GM19351 (cell line): ENCODE measurements around the gene RAD51B.

Experiments
- ATAC-seq: cut with Tn5 transposase; IDR thresholded peaks from one replicate; pipeline ENCODE4 v1.9.1; 2021; ENCODE audit warnings: mild to moderate bottlenecking, moderate library complexity; ENCODE audit not compliant: unreplicated experiment

The RAD51B gene

DNA sequence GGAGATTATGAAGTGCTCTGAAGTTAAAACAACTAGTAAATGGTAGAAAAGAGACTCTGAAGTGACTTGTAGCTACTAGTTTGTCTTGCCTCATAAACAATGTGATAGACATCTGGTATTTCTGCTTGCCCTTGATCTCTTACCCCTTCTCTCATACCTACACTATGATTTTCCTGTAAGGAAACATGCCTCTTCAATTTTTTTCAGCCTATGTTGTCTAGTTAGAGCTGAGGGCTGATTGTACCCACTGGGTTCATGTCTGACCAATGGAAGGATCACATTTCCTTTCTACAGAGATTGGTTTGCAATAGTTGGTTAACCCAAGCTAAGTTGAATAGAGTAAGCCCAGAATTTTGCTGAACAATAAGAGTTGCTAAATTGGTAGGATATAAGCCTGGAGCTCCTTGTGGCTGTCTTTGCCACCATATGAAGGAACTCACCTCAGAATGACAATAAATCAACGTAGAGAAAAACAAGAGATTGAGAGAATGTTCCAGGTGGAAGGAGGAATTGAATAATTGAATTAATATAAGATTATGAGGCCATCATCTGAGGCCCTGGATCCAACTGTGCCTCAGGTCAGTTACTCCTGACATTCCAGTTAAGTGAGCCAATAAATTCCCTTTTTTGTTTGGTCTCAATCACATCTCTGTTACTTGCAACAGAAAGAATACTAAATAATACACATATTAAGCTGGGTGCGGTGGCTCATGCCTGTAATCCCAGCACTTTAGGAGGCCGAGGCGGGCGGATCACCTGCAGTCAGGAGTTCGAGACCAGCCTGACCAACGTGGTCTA lies 626.9 kb downstream of the RAD51B start:
- ATAC-seq: no peak

DNA sequence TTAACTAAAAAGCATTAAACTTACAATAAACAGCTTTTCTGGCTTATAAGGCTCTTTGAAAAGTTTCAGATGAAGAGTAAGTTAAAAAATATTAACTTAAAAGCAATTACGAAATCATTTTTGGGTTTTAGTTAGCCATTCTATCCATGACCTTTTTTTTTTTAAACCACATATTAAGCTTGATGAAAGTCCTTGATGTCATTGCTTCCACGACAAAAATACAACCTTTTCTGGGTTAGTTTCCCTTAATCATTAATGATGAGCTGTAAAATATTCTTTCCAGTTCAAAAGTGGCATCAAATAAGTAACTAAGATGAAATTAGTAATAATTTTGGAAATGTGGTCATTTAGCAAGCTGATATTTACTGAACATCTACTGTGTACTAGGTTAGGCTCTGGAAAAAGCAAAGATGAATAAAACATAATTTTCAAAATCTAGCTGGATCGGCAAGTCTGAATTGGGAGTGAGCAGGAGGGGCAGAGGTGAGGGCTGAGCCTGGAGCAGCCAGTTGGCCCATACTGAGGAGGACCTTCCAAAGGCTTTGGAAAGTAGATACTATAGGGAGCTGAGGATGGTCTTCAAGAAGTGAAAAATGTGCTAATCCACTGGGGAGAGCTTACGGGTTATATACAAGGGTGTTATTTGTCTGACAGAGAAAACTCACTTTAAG lies 628.1 kb downstream of the RAD51B start:
- no peak for ATAC-seq

DNA sequence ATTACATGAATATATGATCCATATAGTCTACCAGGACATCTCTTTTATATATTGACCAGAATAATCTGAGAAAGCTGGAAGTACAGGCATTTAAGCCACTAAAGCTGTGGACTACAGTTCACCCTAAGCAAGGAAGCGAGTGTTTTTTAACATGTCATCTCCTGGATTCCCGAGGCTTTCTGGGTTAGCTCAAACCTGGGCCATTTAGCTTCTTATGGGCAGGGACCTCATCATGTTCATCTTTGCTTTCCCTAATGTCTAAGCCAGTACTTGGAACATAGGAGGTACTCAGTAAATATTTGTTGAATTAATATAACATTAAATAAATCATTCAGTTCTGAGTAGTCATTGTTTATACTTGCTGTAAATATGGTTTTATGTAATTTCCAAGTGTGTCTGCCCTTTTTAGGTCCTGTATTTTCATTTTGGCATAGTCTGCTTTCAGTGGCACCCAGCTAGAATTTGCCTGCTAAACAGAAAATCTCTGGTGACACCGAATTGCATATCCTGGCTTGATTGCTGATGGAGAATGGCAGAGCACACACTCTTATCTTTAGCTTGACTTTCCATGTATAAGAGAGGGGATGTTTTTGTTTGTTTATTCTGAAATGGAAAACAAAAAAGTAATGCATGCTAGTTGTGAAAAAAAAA lies 628.8 kb downstream of the RAD51B start:
- no peak for ATAC-seq

DNA sequence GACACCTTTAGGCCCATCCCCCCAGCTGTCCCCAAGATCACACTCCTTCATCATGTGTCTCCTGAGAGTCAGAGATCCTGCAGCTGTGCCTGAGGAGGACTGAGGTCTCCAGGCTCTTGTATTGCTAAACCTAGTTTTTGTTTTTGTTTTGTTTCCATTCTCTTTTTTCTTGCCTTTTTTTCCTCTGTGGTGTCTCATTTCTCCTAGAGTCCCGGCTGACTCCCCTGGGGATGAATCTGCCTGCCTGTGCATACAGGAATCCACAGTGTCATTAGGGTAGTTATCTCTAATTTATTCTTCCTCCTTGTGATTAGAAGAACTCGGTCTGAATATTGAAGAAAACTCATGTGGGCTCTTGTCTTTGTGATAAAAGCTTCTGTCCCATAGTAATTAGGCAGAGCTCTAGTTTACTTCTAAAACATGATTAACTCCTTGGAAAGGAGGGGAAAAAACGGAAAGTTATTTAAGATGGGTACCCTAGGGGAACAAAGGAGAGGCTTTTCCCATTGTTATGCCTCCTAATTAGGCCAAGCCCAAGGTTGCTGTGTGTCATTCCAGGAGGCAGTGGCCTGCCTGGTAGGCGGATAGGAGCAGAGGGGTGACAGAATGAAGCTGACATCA lies 630.1 kb downstream of the RAD51B start:
- ATAC-seq: no peak

DNA sequence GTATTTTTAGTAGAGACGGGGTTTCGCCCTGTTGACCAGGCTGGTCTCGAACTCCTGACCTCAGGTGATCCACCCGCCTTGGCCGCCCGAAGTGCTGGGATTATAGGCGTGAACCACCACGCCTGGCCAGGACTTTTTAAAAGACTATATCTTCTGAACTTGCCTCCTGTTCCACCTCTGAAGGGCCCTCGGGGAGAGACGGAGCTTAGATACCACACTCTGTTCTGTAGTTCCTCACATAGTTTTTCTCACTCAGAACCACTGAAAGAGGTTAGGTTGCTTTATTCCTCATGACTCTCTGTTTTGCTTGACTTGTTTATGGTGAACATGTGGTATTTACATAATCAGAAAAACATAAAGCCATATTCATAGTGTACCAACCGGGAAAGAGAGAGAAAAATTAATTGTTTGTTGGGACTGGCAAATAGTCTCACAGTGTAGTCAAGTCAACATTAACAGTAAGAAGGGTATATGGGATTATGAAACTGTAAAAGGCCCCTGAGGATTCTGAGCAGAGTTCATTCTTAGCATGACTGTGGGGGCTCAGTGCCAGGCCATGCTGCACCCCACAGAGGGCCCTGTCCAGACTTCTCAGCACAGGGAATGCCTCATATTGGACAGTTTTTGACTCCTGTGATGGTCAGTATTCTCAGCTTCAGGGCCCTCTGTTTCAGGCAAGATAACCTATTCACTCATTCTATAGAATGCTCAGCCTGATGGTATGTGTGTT lies 631.0 kb downstream of the RAD51B start:
- ATAC-seq: no peak

DNA sequence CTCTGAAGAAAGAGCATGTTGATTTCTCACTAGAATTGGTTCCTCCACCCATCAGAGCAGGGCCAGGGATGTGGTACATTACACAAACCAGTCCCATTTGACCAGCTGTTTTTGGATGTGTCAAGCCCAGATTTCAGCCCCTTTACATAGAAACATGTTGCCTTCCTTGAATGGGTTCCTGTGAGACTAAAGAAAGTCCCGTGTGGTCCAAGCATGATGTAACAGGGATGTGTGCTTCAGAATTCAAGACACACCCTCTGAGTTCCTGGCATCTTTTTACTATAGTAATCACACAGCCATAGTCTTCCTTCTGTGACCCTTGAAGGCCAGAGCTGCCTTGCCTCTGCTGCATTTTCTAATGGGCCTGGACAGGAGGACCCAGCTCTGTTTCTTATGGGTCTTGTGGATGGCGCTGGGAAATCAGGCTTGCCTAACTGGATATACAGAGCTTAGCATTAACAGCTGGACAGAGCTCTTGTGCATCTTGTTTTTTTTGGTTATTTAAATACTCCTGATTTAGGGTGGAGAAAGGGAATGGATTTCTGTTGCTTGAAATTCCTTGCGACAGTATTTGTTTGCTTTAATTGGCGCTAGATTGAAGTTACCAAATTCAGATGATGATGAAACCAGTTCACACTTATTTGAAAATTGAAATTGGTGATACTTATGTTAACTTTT lies 632.3 kb downstream of the RAD51B start:
- ATAC-seq: no peak

DNA sequence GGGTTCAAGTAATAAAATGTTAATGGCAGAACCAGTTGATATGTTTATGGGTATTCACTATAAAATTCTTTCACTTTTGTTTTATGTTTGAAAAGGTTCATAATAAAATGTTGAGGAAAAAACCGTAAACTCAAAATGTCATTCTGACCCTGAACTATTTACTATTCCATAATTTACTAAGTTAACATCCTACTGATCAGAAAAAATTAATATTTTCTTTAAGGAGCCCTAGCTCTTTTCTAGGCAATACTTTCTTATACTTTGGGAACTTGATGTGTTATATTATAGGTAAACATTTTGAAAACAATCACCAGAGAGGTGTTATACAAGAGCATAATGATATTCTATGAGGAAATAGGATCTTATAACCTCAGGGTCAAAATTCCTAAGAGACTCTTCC lies 638.7 kb downstream of the RAD51B start:
- no peak for ATAC-seq

DNA sequence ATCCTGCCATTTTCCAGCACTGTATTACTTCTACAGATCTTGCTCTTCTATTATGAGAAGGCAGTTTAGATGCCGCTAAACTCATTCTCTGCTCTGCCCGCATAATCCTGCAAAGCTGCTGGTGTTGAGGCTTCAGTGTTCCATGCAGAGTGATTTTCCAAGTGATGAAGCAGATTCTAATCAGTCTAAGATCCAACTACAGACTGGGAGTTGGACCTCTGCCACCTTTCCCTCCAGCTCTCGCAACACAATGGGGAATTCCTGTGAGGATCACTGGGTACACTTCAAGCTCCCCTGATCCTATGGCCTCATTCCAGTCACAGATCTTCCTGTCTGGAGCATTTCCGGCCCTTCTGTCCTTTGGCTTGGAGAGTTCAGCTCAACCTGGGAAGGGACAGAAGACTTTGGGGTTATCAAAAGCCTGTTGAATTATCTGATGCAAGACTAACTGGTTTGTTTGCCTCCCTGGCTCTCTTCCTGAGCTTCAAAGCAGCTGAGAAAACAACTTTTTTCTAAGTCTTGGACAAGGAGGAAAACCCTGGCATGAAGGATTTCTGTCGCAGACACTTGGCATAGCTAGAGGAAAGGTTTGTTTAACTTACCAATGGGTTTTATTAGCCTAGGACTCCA lies 639.4 kb downstream of the RAD51B start:
- no peak for ATAC-seq

DNA sequence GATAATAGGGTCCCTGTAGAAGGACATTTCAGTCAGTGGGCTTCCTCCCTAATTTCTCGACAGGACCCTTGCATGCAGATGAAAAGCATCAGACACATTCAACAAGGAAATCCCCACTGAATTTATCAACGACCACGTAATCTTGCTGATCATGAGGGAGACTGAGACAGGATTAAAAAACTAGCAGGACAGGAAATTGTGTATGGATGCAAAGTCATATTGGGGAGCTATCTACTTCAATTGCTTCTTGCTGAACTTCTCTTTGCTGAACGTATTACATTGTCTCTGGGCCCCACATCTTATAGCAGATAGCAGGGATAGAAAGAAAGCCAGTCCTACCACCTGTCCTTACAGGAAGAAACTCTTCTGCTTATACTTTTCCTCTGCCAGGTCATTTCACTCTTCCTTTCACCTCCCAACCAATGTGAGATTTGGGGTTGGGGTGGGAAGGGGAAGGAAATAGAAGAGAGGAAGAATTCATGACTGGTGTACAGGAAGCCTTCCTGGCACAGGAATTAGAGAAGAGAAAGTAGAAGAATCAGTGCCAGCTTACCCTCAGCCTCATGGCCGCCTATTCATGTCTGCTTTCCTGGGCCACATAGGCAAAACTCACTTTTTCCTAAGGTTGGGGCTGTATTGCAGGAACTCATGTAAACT lies 640.0 kb downstream of the RAD51B start:
- no peak for ATAC-seq

DNA sequence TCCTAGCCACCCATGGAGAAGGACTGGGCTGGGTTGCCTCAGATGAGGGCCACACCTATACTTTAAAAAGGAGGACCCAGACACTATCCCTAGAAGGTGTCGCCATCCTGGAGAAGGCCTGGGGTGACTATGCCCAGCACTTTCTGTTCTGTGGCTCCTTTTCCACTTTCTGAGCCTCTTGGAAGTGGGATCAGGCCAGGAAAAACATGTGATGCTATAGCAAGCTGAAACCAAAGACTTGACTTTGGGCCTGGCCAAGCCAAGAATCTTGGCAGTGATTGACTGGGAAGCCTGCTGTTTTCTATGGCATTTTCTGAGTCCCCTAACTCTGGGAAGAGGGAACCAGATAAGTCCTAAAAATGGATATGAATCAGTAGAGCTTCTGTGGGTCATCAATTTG lies 641.0 kb downstream of the RAD51B start:
- ATAC-seq: no peak

DNA sequence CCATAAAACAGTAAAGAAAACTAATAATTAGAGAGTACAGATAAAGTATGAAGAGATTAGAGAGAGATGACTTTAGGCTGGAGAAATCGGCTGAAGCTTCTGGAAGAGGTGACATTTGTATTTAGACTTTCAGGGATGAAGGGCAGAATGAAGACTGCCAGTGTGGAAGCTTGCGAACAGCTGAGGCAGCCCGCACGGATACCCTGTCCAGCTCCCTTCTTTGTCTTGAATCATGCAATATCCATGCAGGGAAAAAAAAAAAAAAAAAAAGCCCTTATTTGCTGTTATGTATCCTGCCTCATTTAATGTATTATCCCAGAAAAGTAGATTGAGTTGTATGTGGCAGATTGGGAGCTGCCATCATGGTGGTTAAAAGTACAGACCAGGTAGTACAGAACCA lies 641.5 kb downstream of the RAD51B start:
- ATAC-seq: no peak

DNA sequence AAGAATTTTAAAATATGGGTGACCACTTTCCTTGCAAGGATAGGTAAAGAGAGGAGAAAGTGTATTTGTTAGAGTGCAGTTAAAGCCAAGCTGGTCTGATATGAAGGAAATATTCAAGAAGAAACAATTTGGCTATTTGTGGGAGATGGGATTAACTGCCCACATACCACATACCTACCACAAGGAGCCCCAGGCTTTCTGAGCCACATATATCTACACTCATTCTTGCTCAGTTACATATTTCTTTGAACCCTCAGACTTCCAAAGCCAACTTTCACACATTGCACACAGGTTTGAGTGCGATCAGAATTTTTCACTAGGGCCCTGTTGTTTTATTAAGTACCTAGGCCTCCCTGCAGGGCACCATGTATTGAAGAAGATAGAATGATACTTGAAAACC lies 643.1 kb downstream of the RAD51B start:
- ATAC-seq: no peak

DNA sequence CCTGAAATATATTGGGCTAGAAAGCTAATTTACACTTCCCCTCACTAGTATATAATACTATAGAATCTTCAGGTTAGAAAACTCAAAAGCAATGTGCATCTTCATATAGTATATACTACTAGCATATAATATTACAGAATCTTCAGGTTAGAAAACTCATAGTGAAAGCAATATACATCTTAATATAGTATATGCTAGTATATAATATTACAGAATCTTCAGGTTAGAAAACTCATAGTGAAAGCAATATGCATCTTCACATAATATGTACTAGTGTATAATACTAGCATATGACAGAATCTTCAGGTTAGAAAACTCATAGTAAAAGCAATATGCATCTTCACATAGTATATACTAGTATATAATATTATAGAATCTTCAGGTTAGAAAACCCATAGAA lies 643.7 kb downstream of the RAD51B start:
- no peak for ATAC-seq

DNA sequence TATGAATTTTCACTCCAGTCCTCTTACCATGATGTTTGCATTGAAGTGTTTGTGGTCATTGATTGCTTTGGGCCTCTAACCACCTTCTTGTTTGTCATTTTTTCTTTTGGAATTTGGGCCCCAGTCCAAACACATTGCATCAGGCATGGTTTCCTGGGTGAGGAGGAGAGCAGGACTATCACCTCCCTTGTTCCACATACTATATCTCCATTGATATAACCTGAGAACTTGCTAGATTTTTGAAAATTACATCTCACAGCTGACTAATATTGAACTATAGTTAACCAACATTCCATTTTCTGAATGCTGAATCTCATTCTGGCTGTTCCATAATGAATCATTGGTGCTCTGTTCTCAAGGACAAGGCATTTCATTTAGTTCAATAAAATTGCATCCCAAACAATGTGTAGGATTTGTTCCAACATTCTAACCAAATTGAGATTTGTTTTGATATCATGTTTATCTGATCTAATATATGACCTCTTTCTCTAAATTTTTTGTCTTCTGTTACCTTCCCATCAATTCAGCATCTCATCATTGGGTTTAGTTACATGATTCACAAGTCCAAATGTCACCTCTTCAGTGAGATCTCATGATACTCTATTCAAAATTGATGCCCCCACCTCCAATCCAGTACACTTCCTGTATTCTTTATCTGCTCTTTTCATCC lies 644.3 kb downstream of the RAD51B start:
- no peak for ATAC-seq

DNA sequence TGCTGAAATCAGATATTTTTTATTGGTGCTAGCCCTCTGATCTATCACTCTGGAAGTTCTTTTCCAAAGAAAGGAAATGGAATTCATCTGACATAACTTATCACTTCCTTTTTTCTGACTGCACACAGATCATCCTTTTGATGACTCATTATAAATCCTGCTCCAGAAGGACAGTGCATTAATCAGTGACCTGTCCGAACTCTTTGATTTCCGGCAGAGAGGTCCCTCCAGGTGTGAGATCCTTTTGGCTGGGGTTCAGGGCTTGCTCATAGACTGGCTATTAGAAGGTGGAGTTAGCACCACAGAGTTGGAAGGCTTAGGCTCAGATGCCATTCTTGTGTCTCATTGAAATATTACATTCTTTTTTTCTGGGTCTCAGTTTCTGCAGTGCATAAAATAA lies 645.1 kb downstream of the RAD51B start:
- no peak for ATAC-seq

DNA sequence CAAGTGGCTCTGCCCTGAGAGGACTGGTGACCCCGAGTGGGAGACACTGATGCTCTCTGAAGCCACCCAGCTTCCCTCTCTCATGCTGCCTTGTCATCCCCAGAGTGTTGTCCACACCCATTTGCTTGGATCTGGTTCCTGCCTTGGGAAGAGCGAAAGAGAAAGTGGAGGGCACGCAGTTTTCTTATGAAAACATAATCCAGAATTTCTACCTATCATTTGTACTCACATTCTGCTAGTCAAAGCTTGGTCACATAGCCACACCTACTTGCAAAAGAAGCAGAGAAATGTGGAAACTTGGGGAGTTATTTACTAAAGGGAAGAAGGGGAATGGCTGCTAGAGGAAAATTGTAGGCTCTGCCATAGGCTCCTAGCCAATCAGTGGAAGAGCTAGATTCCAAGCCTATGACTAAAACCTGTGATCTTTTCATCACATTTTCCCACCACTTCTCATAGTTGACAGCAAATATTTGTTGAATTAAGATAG lies 647.0 kb downstream of the RAD51B start:
- ATAC-seq: no peak

DNA sequence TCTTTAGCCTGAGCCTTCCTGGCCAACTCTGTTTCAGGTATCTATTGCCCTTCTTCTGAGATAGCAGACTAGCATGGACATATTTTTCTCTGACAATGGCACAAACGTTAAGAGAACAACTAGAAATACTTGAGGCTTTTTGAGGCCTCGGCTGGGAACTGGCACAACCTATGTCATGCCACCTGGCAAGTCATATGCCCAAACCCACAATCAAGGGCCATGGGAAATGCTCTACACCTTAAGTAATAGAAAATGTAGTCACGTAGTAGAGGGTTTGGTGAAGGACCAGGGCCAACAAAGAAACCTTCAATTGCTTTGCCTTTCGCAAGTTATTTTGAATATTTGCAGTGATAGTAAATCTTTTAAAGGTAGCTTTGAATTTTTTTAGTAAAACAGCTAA lies 647.8 kb downstream of the RAD51B start:
- ATAC-seq: no peak

DNA sequence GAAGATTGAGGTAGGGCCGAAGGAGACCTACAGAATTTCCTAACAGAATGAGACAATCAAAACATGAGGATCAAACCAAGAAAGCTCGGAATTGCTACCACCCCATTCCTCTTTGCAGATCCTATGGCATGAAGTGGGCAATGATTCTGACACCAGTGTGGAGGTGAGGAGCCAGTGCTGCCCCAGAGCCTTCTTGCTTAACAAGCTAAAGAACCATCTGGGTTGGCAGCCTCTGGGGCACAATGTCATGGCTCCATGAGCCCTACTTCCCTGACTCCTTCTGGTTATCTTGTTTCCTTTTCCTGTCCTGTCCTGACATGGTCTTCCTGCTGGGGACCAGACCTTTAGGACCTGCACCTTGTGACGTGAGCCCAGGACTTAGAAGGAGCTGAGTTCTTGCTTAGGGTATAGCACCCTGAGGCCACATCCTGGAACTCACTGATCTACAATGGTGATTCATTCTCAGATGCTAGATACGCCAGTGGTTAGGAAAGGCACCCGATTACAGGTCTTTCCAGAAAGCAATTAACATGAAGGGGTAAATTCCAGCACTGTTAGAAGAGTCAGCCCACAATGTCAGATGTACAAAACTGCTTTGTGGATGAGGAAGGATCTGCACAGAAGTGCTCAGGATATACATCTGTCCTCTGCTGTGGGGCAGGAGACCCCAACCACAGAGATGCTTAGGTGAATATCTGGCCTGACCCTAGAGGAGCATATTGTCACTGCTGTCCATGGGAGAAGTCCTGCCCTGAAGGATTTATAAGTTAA lies 649.0 kb downstream of the RAD51B start:
- no peak for ATAC-seq
